CD14-positive monocyte (primary cell): ENCODE measurements around the gene S100A14. TPM values are rescaled to one million over a fixed set of nuclear protein-coding genes. Genes with fewer than 3 reads are reported as not detected.

Experiments
- DNase-seq, 3 donors: peaks; one replicate each; pipeline ENCODE4 v3.0.0-alpha.2; 2011 to 2022
- H2AFZ ChIP-seq: 2 replicates; pipeline ENCODE4 v1.6.0; 2012; ENCODE audit warnings: mild to moderate bottlenecking, low read depth, low read length, inconsistent platforms; ENCODE audit not compliant: insufficient read depth, poor library complexity, severe bottlenecking
- H3K27ac ChIP-seq, 2 donors: 1 replicate in 1 of 2; 2 replicates in 1 of 2; pipeline ENCODE4 v1.5.1; 2012 to 2013; ENCODE audit warnings: low read length in 2 of 2, control low read depth in 1 of 2, inconsistent platforms in 1 of 2, low read depth in 1 of 2, mild to moderate bottlenecking in 1 of 2
- H3K27me3 ChIP-seq, 2 donors: one replicate each; pipeline versions ENCODE4 v1.6.0 to v1.6.1; 2011 to 2013; ENCODE audit warnings: low read length in 2 of 2; ENCODE audit not compliant: control insufficient read depth in 2 of 2, insufficient read depth in 2 of 2
- H3K36me3 ChIP-seq, 2 donors: replicated peaks in 1 of 2; 1 replicate in 1 of 2; 2 replicates in 1 of 2; pipeline versions ENCODE4 v1.5.1 to v1.6.1; 2012 to 2013; ENCODE audit warnings: low read length in 2 of 2, control low read depth in 1 of 2, inconsistent platforms in 1 of 2, mild to moderate bottlenecking in 1 of 2; ENCODE audit not compliant: insufficient read depth in 2 of 2, control insufficient read depth in 1 of 2
- H3K4me1 ChIP-seq, 2 donors: 1 replicate in 1 of 2; 2 replicates in 1 of 2; pipeline versions ENCODE4 v1.5.1 to v1.6.1; 2012 to 2013; ENCODE audit warnings: low read length in 2 of 2, control low read depth in 1 of 2, inconsistent platforms in 1 of 2, mild to moderate bottlenecking in 1 of 2, moderate library complexity in 1 of 2; ENCODE audit not compliant: insufficient read depth in 2 of 2, control insufficient read depth in 1 of 2
- H3K4me2 ChIP-seq: replicated peaks from 2 replicates; pipeline ENCODE3; 2012; ENCODE audit warnings: low read length, moderate library complexity, mild to moderate bottlenecking; ENCODE audit not compliant: poor library complexity, severe bottlenecking; ENCODE audit errors: extremely low read depth
- H3K4me3 ChIP-seq, 3 experiments: fragments of 200-600 bp in 1 of 3; sonication (generic) in 1 of 3; replicated peaks in 1 of 3; 1 replicate in 2 of 3; 2 replicates in 1 of 3; pipeline ENCODE4 v1.5.1; 2011 to 2013; ENCODE audit warnings: low read length in 3 of 3, mild to moderate bottlenecking in 3 of 3, control low read depth in 2 of 3, low read depth in 2 of 3, inconsistent platforms in 1 of 3, moderate library complexity in 1 of 3
- H3K79me2 ChIP-seq: 2 replicates; pipeline ENCODE4 v1.6.0; 2012; ENCODE audit warnings: mild to moderate bottlenecking, control low read depth, inconsistent platforms, low read length, moderate library complexity; ENCODE audit not compliant: insufficient read depth
- H3K9ac ChIP-seq: 2 replicates; pipeline ENCODE4 v1.6.0; 2017; ENCODE audit warnings: low read length, mild to moderate bottlenecking; ENCODE audit not compliant: insufficient read depth, poor library complexity, severe bottlenecking
- H3K9me3 ChIP-seq, 2 donors: replicated peaks in 1 of 2; 1 replicate in 1 of 2; 2 replicates in 1 of 2; pipeline versions ENCODE4 v1.5.1 to v1.6.1; 2012 to 2013; ENCODE audit warnings: low read length in 2 of 2, control low read depth in 1 of 2; ENCODE audit not compliant: control insufficient read depth in 1 of 2, insufficient read depth in 1 of 2
- H4K20me1 ChIP-seq: 2 replicates; pipeline ENCODE4 v1.6.0; 2012; ENCODE audit warnings: mild to moderate bottlenecking, low read length, control low read depth, moderate library complexity; ENCODE audit not compliant: insufficient read depth
- H3K27ac Mint-ChIP-seq, 7 donors: one replicate each; pipeline ENCODE4 v1.8.0; 2020; ENCODE audit warnings: mild to moderate bottlenecking in 7 of 7, mixed read lengths in 7 of 7, moderate library complexity in 6 of 7, inconsistent platforms in 2 of 7
- H3K27me3 Mint-ChIP-seq, 3 donors: one replicate each; pipeline ENCODE4 v1.8.0; 2021 to 2022; ENCODE audit warnings: low read depth in 3 of 3, mild to moderate bottlenecking in 3 of 3, mixed read lengths in 3 of 3, moderate library complexity in 3 of 3, inconsistent platforms in 1 of 3
- H3K36me3 Mint-ChIP-seq, 2 donors: one replicate each; pipeline ENCODE4 v1.8.0; 2020; ENCODE audit warnings: mixed read lengths in 2 of 2, inconsistent platforms in 1 of 2, mild to moderate bottlenecking in 1 of 2
- H3K4me1 Mint-ChIP-seq: one replicate; pipeline ENCODE4 v1.8.0; 2020; ENCODE audit warnings: mild to moderate bottlenecking, mixed read lengths
- H3K4me3 Mint-ChIP-seq, 2 donors: one replicate each; pipeline ENCODE4 v1.8.0; 2020; ENCODE audit warnings: mild to moderate bottlenecking in 2 of 2, mixed read lengths in 2 of 2, moderate library complexity in 1 of 2
- H3K9me3 Mint-ChIP-seq, 7 donors: one replicate each; pipeline ENCODE4 v1.8.0; 2020 to 2022; ENCODE audit warnings: mixed read lengths in 7 of 7, mild to moderate bottlenecking in 6 of 7, moderate library complexity in 6 of 7, inconsistent platforms in 2 of 7
- WGBS: methylation state at CpG from one replicate; pipeline ENCODE4 v1.1.5; 2013; ENCODE audit warnings: missing lambda C conversion rate; ENCODE audit not compliant: insufficient coverage; 5-methylcytosine and 5-hydroxymethylcytosine counted together
- intact Hi-C, 2 donors: fragments of 100-400 bp; cut with micrococcal nuclease; formaldehyde crosslinking; loops; one replicate each; pipeline versions ENCODE4 v1.15.0 to v1.15.1; 2023
- polyA plus RNA-seq, 3 donors: library from polyadenylated mRNA; depleted of rRNA in 1 of 3; unstranded in 2 of 3; stranded (reverse) in 1 of 3; fragments of 300-500 nt in 2 of 3; fragments of >200 nt in 1 of 3; fragmentation: Illumina TruSeq in 2 of 3; gene quantifications; 1 replicate in 2 of 3; 2 replicates in 1 of 3; pipeline ENCODE4 v1.2.3, GENCODE V29; 2012 to 2021
- TF ChIP-seq, protein P1 (sequence below): fragments of 200-600 bp; IDR thresholded peaks from one replicate; pipeline ENCODE4 v1.8.0; 2022; ENCODE audit warnings: antibody characterized with exemption, mild to moderate bottlenecking

The S100A14 gene
- polyA plus RNA-seq, 3 donors = 0.08 TPM; not detected in 2

DNA sequence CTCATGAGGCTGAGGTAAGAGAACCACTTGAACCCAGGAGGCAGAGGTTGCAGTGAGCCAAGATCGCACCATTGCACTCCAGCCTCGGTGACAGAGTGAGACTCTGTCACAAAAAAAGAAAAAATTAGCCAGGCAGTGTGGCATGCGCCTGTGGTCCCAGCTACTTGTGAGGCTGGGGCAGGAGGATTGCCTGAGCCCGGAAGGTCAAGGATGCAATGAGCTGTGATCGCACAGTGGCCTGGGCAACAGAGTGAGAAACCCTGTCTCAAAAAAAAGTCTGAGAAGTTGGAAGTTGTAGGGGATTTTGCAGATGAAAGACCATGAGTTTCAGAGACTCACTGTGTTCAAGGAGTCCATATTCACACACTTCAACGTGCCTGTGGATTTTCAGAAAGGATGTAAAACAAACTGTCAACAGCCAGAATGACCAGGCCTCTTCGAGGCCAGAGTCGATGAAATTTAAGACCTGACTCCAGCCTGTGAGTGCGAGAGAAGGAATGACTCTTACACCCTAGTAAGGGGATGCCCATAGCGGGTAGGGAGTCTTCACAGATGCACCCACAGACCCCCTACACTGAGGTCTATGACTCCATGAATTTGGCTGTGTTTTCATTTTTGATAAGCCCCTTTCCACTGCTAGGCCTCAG, 9.0 kb upstream of the S100A14 start:
- peaks cover 0 to 2% (median 0%) of the 10 kb centered on the region in 7 donors for H3K9me3 Mint-ChIP-seq
- H3K4me3 Mint-ChIP-seq = no peak overlapping the region
- Histone ChIP-seq H3K9me3 (no peaks in the 10 kb centered on the region), H3K27me3 (peaks cover 0 to 3% of the 10 kb centered on the region in 2 donors), H3K4me2 (no peak overlapping the region), H2AFZ (no peak overlapping the region), H3K79me2 (no peaks in the 10 kb centered on the region), H3K4me3 (no peak overlapping the region), H3K27ac (no peak overlapping the region), H3K4me1 (peaks cover 35 to 39% of the 10 kb centered on the region in 2 donors), H3K9ac (no peak overlapping the region), H3K36me3 (no peaks in the 10 kb centered on the region), H4K20me1 (no peaks in the 10 kb centered on the region)
- TF ChIP-seq, protein P1, sequence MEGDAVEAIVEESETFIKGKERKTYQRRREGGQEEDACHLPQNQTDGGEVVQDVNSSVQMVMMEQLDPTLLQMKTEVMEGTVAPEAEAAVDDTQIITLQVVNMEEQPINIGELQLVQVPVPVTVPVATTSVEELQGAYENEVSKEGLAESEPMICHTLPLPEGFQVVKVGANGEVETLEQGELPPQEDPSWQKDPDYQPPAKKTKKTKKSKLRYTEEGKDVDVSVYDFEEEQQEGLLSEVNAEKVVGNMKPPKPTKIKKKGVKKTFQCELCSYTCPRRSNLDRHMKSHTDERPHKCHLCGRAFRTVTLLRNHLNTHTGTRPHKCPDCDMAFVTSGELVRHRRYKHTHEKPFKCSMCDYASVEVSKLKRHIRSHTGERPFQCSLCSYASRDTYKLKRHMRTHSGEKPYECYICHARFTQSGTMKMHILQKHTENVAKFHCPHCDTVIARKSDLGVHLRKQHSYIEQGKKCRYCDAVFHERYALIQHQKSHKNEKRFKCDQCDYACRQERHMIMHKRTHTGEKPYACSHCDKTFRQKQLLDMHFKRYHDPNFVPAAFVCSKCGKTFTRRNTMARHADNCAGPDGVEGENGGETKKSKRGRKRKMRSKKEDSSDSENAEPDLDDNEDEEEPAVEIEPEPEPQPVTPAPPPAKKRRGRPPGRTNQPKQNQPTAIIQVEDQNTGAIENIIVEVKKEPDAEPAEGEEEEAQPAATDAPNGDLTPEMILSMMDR = no peak
- intact Hi-C loops = loop anchor here in 1 of 2 donors (10.0 kb wide), 1 partner anchor 50 kb away; no protein-coding TSS in a partner anchor
- H3K36me3 Mint-ChIP-seq = peaks cover 0 to 2% of the 10 kb centered on the region in 2 donors
- peaks cover 9 to 16% (median 14%) of the 10 kb centered on the region in 3 donors for H3K27me3 Mint-ChIP-seq
- WGBS = 98% methylated on average over 4 of the region's 10 CpGs
- H3K4me1 Mint-ChIP-seq = peaks cover 47% of the 10 kb centered on the region
- no peak for DNase-seq
- no peak overlapping the region for H3K27ac Mint-ChIP-seq

DNA sequence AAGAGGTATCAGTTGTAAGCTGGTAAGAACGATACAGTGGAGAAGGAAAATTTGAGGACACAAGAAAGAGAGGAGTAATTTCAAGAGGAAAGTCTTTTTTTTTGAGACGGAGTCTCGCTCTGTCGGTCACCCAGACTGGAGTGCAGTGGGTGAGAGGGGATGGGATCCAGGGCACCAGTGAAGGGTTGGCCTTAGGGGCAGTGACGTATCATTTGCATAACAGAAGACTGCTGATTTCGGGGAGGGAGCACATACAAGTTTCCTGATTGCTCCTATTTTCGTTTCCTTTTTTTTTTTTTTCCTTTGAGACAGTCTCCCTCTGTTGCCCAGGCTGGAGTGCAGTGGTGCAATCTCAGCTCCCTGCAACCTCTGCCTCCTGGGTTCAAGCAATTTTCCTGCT, 7.0 kb upstream of the S100A14 start:
- H4K20me1 ChIP-seq = no peaks in the 10 kb centered on the region
- peaks cover 32 to 39% of the 10 kb centered on the region in 2 donors for H3K4me1 ChIP-seq
- peak overlapping the region; percentile 42 for H3K4me2 ChIP-seq
- peaks cover 39% of the 10 kb centered on the region for H3K4me1 Mint-ChIP-seq
- H3K9me3 Mint-ChIP-seq = peaks cover 0 to 9% (median 4%) of the 10 kb centered on the region in 7 donors
- H3K9ac ChIP-seq = no peak overlapping the region
- peak overlapping the region; percentile 16 to 56 for H3K27ac ChIP-seq
- intact Hi-C loops = loop anchor here in 1 of 2 donors (10.0 kb wide), 1 partner anchor 48 kb away; no protein-coding TSS in a partner anchor
- peak overlapping the region; percentile 51 to 82 for H3K4me3 Mint-ChIP-seq
- H3K4me3 ChIP-seq = peak overlapping the region in 1 of 3 experiments; percentile 23
- H3K79me2 ChIP-seq = no peaks in the 10 kb centered on the region
- peaks cover 0 to 6% of the 10 kb centered on the region in 2 donors for H3K36me3 Mint-ChIP-seq
- peaks cover 9 to 16% (median 14%) of the 10 kb centered on the region in 3 donors for H3K27me3 Mint-ChIP-seq
- peaks cover 0 to 4% of the 10 kb centered on the region in 2 donors for H3K9me3 ChIP-seq
- H2AFZ ChIP-seq = peak overlapping the region; percentile 72
- TF ChIP-seq, protein P1 = no peak
- peak; percentile 30 to 66 (median 57) for DNase-seq
- peak overlapping the region; percentile 58 to 87 (median 65) for H3K27ac Mint-ChIP-seq
- WGBS = 38% methylated on average over 4 of the region's 7 CpGs
- peaks cover 0 to 3% of the 10 kb centered on the region in 2 donors for H3K27me3 ChIP-seq
- no peaks in the 10 kb centered on the region for H3K36me3 ChIP-seq
